ENCODE measurements around the gene E2F1. TPM values are rescaled to one million over a fixed set of nuclear protein-coding genes. Genes with fewer than 3 reads are reported as not detected.

E2F1 gene
- total and polyA plus RNA-seq, 2 of the 4 experiments (the other 2 are of a cell fraction): 10.9 to 14.0 TPM

GRCh38 chr20:33677991-33678702 is 8.0 kb downstream of the E2F1 start:
- H3K23ac ChIP-seq (ENCODE audit: low read depth, low read length): no peak overlapping the region
- ChIA-PET CTCF (no interaction called here), POLR2A (ENCODE audit: unreplicated experiment) (interaction anchor here (0.7 kb wide), 1 partner anchor 234 kb away, joined by 3 read pairs; no protein-coding TSS in a partner anchor)
- H4K20me1 ChIP-seq (ENCODE audit: insufficient read depth, low read length): peaks cover 31% of the 10 kb centered on the region
- no peak overlapping the region for H2BK5ac ChIP-seq (ENCODE audit: low read depth, low read length, poor library complexity, severe bottlenecking)
- no peak overlapping the region for H2AFZ ChIP-seq (replicated peaks; ENCODE audit: low read length, poor library complexity)
- BruUV-seq (replicated peaks): no TSS peak
- no peak overlapping the region for H3K27ac ChIP-seq (ENCODE audit: insufficient read depth, low read length)
- no peak overlapping the region for H3K56ac ChIP-seq (ENCODE audit: extremely low read depth, insufficient read depth, low read length)
- no peak overlapping the region for H2BK120ac ChIP-seq (ENCODE audit: low read depth, low read length)
- no peak overlapping the region for H3K18ac ChIP-seq (ENCODE audit: low read depth, low read length)
- no peak overlapping the region for H2AK5ac ChIP-seq (ENCODE audit: low read depth, low read length)
- DNase-seq: no peak
- dilution Hi-C loops (cut with HindIII; ENCODE audit: low sequenced_read_pairs, unreplicated experiment) (no loop called here), intact Hi-C loops (cut with micrococcal nuclease) (no loop called here), in situ Hi-C loops (cut with MboI; ENCODE audit: low sequenced_read_pairs) (no loop called here)
- peaks cover 21% of the 10 kb centered on the region for H3K4me1 ChIP-seq (ENCODE audit: control insufficient read depth, insufficient read depth, low read length)
- H3K79me1 ChIP-seq (ENCODE audit: low read depth in 1 of 2, low read length in 2 of 2): peaks cover 6 to 51% of the 10 kb centered on the region in 2 experiments; a peak in 3 of 4 replicates
- no peak overlapping the region for H2BK20ac ChIP-seq (ENCODE audit: low read depth, low read length)
- H4K8ac ChIP-seq (ENCODE audit: low read depth in 2 of 2, low read length in 2 of 2): no peak overlapping the region
- no peak overlapping the region for H2AK9ac ChIP-seq (replicated peaks; ENCODE audit: low read depth, low read length, poor library complexity)
- H3K36me3 ChIP-seq (ENCODE audit: control insufficient read depth, insufficient read depth, low read length): no peaks in the 10 kb centered on the region; the same call in 1 of the 2 replicates
- H4K5ac ChIP-seq (ENCODE audit: low read depth, low read length): no peak overlapping the region
- ATAC-seq (ENCODE audit: low read depth): no peak
- H3K4me3 ChIP-seq (ENCODE audit: insufficient read depth, low read depth, low read length): no peak overlapping the region
- H3K27me3 ChIP-seq (ENCODE audit: control insufficient read depth, insufficient read depth, low read length): no peaks in the 10 kb centered on the region
- H2BK15ac ChIP-seq (ENCODE audit: low read depth, low read length): no peak overlapping the region
- no peak for TF ChIP-seq CEBPB (IDR thresholded peaks at IDR 0.05; ENCODE audit: low read depth, low read length)
- no peak for TF ChIP-seq BHLHE40 (IDR thresholded peaks at IDR 0.05; ENCODE audit: low read depth, low read length)
- TF ChIP-seq RAD21 (IDR thresholded peaks at IDR 0.05; ENCODE audit: low read length): no peak
- no peak for TF ChIP-seq MXI1 (IDR thresholded peaks at IDR 0.05; ENCODE audit: borderline replicate concordance, low read depth, low read length)
- no peak for TF ChIP-seq CHD1 (IDR thresholded peaks at IDR 0.05; ENCODE audit: low read depth, low read length)
- no peak for TF ChIP-seq RCOR1 (IDR thresholded peaks at IDR 0.05; ENCODE audit: insufficient replicate concordance, low read length)
- no peak for TF ChIP-seq CTCF (conservative IDR thresholded peaks at IDR 0.05; ENCODE audit: low read depth, low read length)
- no peak for TF ChIP-seq FOS (IDR thresholded peaks at IDR 0.05; ENCODE audit: low read depth, low read length)
- TF ChIP-seq MAFK (IDR thresholded peaks at IDR 0.05; ENCODE audit: low read depth, low read length): no peak
- TF ChIP-seq RFX5 (IDR thresholded peaks at IDR 0.05; ENCODE audit: low read depth, low read length): no peak
- TF ChIP-seq NFE2L2 (IDR thresholded peaks at IDR 0.05; ENCODE audit: low read depth, low read length): no peak
- no peak for TF ChIP-seq POLR2A (IDR thresholded peaks at IDR 0.05; ENCODE audit: low read depth, low read length)
- TF ChIP-seq ELK1 (IDR thresholded peaks at IDR 0.05; ENCODE audit: borderline replicate concordance, low read depth, low read length): no peak
- no peaks in the 10 kb centered on the region for H3K9me3 ChIP-seq (ENCODE audit: control insufficient read depth, insufficient read depth, low read length)
- H3K4ac ChIP-seq (ENCODE audit: low read depth, low read length): no peak overlapping the region
- peaks cover 22% of the 10 kb centered on the region for H3K9me1 ChIP-seq (ENCODE audit: insufficient read depth, low read length)
- no peak overlapping the region for H4K91ac ChIP-seq (ENCODE audit: insufficient read depth, low read depth, low read length)
- 84% methylated on average over 11 of the region's 15 CpGs; no CpG with 5 or more reads in 1 of the 2 experiments for WGBS, 2 experiments (ENCODE audit: extremely low coverage in 2 of 2, insufficient read length in 1 of 2)
- H3K14ac ChIP-seq (replicated peaks; ENCODE audit: low read depth, low read length): no peak overlapping the region
- no peak overlapping the region for H3K9ac ChIP-seq (ENCODE audit: low read depth, low read length)
- H3K4me2 ChIP-seq (ENCODE audit: low read depth, low read length): no peak overlapping the region
